ENCODE measurements around the gene PRKCH.

The PRKCH gene

DNA sequence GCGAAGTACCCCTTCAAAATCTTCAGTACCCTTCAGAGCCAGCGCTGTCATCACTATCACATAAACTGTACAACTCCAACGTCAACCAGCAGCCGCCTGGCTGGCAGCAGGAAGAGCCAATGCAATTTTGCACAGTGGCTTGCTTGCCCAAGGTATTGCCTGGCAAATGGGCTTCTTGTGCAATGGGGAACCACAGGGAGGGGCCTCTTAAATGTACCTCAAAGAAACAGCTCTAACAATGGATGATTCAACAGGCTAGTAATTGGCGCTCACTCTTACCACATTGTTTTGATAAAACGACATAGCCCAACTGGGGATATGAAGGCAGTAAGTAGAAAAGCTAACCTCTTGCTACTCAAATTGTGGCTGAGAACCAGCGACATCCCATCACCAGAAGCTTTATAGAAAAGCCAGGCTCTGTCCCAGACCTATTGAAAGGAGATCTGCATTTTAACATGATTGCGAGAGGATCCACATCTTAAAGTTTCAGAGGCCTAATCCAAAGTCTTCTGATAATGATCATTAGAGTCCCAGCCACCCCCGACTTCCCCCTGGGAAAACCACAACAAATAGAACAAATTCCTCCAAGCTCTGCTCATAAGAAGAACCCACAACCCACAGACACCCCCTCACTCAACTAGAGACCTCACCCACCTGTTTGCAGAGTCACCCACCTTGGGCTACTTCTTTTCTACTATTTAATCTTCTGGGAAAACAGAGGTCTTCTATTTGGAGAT lies 248.6 kb downstream of the PRKCH start:
- DNase-seq, result peak; percentile 80 to 91 (median 86)

- peak; percentile 66 to 85 (median 77) for DNase-seq
Measured at GRCh38 chr14:61570549-61571290, 249.3 kb downstream of the PRKCH start.

- DNase-seq, result no peak
Measured at GRCh38 chr14:61571917-61572316, 250.5 kb downstream of the PRKCH start.

GRCh38 chr14:61573321-61573720 lies 251.9 kb downstream of the PRKCH start:
- DNase-seq, result no peak

GRCh38 chr14:61573748-61574513 lies 252.6 kb downstream of the PRKCH start:
- no peak for DNase-seq

- DNase-seq, result no peak
Measured at GRCh38 chr14:61574514-61574807, 253.1 kb downstream of the PRKCH start.

DNA sequence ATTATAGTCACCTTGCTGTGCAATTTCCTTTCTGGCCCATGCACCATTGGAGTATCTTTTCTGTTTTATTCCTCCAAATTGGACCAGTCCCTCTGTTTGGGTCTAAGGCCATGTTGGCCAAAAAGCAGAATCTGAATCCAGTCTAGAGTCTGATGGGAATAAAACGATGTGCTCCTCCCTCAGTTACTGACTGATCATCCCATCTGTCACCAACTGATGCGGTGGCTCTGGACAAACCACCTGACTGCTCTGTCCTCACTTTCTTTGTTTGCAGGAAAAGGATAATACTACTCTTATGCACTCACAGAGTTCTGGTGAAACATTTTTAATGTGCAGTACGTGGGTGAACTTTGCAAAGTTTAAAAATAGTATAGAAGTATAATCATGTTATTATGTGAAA lies 253.7 kb downstream of the PRKCH start:
- DNase-seq, result no peak

- no peak for DNase-seq
Measured at GRCh38 chr14:61575551-61576150, 254.3 kb downstream of the PRKCH start.

GRCh38 chr14:61577506-61577931 lies 256.1 kb downstream of the PRKCH start:
- no peak for DNase-seq

GRCh38 chr14:61578745-61579144 lies 257.4 kb downstream of the PRKCH start:
- no peak for DNase-seq

DNA sequence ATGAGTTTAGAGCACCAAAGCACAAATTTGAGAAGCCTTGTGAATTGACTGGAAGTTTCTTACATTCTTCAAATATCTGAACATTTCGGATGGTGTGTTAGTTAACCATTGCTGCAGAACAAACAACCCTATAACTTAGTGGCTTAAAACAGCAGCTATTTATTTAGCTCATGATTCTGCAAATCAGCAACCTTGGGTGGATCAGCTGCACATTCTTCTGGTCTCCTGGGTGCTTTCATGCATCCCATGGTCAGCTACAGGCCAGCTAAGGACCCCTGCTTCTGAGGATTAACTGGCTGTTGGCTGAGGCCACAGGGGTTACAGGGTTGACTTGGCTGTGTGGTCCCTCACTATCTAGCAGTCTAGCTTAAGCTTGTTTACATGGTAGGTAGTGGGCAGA lies 260.0 kb downstream of the PRKCH start:
- DNase-seq, result no peak

GRCh38 chr14:61581955-61582615 lies 260.7 kb downstream of the PRKCH start:
- no peak for DNase-seq

DNA sequence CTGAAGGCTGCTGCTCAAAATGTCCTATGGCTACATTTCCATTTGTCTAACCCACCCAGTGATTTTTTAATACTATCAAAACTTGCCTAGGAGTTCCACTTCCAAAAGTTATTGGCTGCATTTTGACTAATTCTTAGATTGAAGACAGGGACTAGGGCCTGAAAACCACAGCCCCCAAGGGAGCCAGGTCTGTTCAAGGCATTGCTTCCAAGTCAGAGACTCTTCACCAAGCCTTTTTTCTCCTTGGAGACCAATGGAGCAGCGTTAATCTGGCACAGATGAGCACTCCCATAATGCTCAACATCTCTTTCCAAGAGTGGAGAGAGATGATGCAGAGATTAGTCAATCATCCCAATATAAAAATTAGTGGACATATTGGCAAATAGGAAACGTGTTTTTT lies 261.4 kb downstream of the PRKCH start:
- no peak for DNase-seq

- no peak for DNase-seq
Measured at GRCh38 chr14:61584331-61584741, 263.0 kb downstream of the PRKCH start.

GRCh38 chr14:61585598-61586543 lies 264.5 kb downstream of the PRKCH start:
- DNase-seq, result no peak

- no peak for DNase-seq
Measured at GRCh38 chr14:61586544-61587055, 265.2 kb downstream of the PRKCH start.

DNA sequence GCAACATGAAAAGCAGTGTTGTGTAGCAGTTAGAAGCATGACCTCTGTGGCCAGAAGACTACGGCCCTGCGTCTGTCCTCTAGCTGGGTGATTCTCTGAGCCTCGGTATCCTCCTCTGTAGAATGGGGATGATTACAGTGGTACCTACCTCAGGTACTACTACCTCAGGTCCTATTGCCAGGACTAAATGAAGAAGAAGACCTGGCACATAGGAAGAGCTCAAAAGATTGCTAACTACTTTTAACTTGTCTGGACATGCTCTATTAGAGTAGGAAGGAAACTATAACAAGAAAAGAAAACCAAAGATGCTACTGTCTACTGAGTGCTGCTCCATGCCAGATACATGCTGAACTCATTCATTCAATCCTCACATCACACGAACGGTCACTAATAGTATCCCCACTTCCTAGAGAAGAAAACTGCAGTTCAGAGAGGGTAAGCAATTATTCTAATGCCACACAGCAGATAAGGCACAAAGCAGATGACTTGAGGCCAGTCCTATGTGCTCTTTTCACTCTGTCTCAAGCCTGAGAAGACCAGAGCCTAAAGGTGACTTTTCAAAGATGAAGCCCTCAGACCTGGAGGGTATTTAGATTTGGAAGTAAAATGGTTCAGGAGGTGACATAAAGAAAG lies 265.8 kb downstream of the PRKCH start:
- DNase-seq, result no peak

- no peak for DNase-seq
Measured at GRCh38 chr14:61588419-61588901, 267.1 kb downstream of the PRKCH start.

DNA sequence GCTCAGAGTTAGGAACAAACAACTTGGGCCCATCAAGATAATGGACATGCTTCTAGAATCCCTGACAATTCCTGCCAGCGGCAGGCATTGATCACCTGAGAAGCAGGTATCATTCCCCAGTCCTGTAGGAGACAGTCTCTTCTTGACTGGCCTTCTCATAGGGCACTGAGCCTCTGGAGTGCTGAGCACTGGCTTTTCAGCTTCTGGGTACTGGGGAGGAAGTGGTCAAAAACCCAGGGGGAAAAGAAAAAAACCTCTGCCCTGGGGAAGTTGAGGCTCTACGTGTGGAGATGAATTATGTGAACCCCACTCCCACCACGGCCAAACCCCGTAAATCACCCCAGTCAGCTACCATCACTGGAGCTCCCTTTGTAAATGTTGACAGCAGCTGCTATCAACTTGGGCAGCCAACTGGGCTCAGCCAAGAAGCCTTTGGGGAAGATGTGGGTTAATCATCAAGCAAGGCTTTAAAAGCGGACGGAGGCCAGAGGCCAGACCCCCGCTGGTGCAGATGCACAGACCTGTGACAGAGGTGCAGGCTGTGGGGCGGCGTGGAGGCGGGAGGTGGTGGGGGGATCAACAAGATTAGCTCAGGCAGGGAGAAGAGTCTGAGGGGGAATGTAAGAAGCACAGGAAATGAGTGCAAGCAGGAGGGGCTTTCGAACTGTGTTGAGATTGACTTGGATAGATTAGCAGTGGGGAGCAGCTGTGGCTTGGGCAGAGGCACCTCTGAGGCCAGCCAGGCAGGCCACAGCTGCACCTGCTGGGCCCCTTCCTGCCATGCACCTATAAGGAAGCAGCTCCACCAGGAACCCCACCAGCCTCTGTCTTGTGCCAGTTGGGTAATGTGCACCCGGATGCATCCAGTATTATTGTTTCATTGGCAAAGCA lies 268.6 kb downstream of the PRKCH start:
- DNase-seq, result peak in 2 of 4 experiments; percentile 33 to 42
